GM18951 (cell line): Measurements from ENCODE around the gene TP53I11.

Experiments
- POLR2A ChIP-seq: IDR thresholded peaks from 4 replicates; pipeline ENCODE4 v1.6.1; 2011; ENCODE audit warnings: mild to moderate bottlenecking; ENCODE audit not compliant: insufficient read length, insufficient read depth; ENCODE audit errors: extremely low read depth
- in situ Hi-C: fragments of 300-500 bp; cut with MboI; formaldehyde crosslinking; loops from one replicate; pipeline ENCODE4 v1.12.0; 2022; ENCODE audit warnings: low sequenced_read_pairs, mixed read lengths, inconsistent platforms; ENCODE audit not compliant: unreplicated experiment

TP53I11 gene

DNA sequence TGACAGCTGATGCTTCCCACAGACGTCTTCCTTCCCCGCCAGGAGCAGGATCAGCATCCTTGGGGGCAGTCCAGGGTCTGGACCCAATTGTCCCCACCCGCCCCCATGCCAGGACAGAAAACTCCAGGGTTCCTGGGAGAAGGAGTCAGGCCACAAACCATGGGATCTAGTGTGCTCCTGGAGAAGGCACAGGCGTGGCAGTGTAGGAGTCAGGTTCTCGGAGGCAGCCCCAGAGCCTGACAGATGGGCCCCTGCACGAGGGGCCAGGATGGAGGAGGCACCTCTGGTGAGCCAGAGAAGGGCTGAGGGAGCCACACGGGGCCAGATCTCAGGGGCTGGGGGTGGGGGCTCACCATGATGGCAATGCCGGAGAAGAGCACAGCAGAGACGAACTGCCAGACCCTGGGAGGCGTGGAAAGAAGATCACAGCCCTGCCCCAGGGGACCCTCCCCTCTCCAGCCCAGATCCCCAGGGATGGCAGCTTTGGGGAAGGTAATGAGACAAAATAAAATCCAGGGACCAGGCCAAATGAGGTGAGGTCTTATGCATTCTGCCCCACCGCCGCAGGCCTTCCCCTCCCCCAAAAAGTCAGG, 13.6 kb downstream of the TP53I11 start:
- in situ Hi-C loops = loop anchor here (25.0 kb wide), 1 partner anchor 400 kb away; no protein-coding TSS in a partner anchor

GRCh38 chr11:44936525-44936924, 14.2 kb downstream of the TP53I11 start:
- TF ChIP-seq POLR2A = no peak
- in situ Hi-C loops = loop anchor here (25.0 kb wide), 1 partner anchor 401 kb away; no protein-coding TSS in a partner anchor

More for the DNA sequence above, 13.6 kb downstream of the TP53I11 start:
- TF ChIP-seq POLR2A = no peak

DNA sequence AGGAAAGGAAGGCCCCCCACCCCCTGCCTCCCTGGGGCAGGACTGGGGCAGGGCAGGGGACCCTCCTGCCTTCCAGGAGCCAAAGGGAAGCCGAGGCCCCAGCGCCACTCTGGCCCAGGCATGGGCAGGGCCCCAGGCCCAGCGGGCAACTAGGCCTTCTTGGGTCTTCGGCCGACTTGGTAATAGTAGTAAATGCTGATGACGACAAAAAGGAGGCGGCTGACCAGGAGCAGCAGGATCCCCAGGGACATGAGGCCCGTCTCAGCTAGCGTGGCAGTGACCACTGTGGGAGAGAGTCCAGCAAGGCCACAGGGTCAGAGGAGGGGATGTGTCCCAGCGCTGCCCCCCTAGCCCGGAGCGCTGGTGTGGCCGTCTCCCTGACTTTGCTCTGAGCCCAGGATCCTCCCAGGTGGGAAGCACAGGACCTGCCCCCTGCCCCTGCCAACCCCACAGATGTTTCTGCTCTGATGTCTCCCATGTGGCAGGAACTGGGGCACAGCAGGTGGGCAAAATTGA, 15.9 kb downstream of the TP53I11 start:
- TF ChIP-seq POLR2A = no peak
- in situ Hi-C loops = loop anchor here (25.0 kb wide), 1 partner anchor 403 kb away; no protein-coding TSS in a partner anchor

GRCh38 chr11:44934110-44934509, 16.6 kb downstream of the TP53I11 start:
- no peak for TF ChIP-seq POLR2A
- in situ Hi-C loops = loop anchor here (25.0 kb wide), 1 partner anchor 403 kb away; no protein-coding TSS in a partner anchor

DNA sequence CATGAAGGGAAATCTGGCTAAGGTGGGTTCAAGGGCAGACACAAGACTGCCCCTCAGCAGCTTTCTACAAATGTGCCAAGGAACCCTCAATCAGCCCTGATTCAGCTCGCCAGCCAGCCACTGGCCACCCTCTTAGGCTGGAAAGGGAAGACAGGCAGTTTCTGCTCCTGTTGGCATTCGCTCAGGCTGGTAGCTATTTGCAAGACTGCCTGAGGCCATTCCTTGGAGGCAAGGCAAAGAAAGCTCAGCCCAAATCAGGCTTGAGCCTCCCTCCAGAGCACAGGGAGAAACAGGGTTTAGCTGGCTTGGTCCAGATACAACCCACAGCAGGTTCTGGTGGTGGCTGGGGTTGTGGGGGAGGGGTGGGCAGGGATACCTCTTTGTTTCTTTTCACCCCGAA, 19.2 kb downstream of the TP53I11 start:
- in situ Hi-C loops = loop anchor here (25.0 kb wide), 1 partner anchor 406 kb away; no protein-coding TSS in a partner anchor
- no peak for TF ChIP-seq POLR2A

DNA sequence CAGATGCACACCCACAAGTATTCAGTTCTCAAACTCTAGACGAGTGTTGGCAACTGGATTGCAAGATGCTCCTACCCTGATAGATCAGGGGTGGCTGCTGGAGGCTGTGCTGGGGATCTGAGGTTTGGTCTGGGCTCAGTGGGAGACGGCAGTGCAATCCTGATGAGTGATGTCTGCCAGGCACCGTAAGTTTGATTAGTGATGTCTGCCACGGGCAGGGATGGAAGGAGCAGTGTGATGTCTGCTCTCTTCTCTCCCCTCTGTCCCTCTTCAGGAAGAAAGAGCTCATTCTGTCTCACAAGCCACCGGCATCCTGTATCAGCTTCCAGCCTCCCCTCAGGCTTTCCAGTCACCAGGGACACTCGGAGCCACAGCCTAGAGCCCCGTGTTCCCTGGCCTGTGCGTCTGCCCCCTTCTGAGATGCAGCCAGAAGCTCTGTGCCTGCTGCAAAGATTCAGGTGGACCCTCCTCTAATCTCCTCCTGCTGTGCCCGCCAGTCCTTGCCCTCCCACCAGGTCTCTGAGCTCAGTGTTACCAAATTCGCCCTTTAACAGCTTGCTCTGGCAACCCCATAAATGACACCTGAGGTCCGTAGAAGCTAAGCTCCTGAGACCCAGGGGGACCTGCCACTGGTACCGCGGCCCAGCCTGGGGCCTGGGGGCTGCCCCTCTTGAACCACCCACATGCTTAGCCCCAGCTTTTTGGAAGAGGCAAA, 19.9 kb downstream of the TP53I11 start:
- no peak for TF ChIP-seq POLR2A
- in situ Hi-C loops = loop anchor here (25.0 kb wide), 1 partner anchor 407 kb away; no protein-coding TSS in a partner anchor

- in situ Hi-C loops = loop anchor here (25.0 kb wide), 1 partner anchor 408 kb away; no protein-coding TSS in a partner anchor
These were observed 21.9 kb downstream of the TP53I11 start for GRCh38 chr11:44928816-44929215.

GRCh38 chr11:44928144-44928543, 22.5 kb downstream of the TP53I11 start:
- in situ Hi-C loops = loop anchor here (25.0 kb wide), 1 partner anchor 409 kb away; no protein-coding TSS in a partner anchor
- TF ChIP-seq POLR2A = no peak

More at GRCh38 chr11:44928816-44929215, 21.9 kb downstream of the TP53I11 start:
- no peak for TF ChIP-seq POLR2A

DNA sequence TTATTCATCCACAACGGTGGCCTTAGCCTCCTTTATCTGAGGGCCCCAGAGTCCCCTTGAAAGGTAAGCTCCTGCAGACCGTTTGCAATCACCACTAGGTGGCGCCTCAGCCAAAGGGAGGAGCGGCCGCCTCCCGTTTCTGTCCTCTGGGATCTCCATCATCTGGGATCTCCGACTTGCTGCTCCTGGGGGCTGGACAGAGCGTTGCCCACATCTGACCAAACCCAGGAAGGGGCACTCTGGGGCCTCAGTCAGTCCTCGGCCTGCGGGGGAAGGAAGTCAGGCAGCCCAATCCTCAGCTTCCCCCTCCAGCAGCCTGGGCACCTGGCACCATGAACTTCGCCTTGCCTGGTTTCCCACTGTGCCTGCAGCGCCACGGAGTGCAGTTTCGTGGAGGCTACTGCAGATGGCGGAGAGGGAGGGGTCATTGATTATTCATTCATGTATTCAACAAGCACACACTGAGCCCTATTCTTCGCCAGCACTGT, 23.5 kb downstream of the TP53I11 start:
- TF ChIP-seq POLR2A = no peak
- in situ Hi-C loops = loop anchor here (25.0 kb wide), 1 partner anchor 410 kb away; no protein-coding TSS in a partner anchor

- TF ChIP-seq POLR2A = no peak
- in situ Hi-C loops = loop anchor here (25.0 kb wide), 1 partner anchor 411 kb away; no protein-coding TSS in a partner anchor
These were observed 24.6 kb downstream of the TP53I11 start for GRCh38 chr11:44926036-44926435.

- in situ Hi-C loops = no loop called here
- no peak for TF ChIP-seq POLR2A
These were observed 26.9 kb downstream of the TP53I11 start for GRCh38 chr11:44923806-44924205.

DNA sequence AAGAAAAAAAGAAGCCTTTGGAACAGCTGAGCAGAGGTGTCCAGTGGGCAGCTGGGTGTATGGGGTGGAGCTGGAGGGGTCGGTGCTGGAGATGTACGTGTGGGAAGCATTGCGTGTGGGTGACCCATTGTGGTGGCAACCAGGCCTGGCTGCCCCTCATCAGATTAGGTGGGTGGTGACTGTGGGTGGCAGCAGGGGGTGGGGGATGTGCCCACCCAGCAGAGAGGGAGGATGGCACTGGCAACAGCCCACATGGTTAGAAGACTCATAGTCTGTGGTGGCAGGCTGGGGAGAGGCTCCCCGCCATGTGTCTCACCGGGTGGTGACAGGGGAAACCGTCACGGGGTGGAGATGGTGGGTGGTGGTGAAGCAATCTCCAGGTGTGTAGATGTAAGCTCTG, 27.6 kb downstream of the TP53I11 start:
- in situ Hi-C loops = no loop called here
- TF ChIP-seq POLR2A = no peak

DNA sequence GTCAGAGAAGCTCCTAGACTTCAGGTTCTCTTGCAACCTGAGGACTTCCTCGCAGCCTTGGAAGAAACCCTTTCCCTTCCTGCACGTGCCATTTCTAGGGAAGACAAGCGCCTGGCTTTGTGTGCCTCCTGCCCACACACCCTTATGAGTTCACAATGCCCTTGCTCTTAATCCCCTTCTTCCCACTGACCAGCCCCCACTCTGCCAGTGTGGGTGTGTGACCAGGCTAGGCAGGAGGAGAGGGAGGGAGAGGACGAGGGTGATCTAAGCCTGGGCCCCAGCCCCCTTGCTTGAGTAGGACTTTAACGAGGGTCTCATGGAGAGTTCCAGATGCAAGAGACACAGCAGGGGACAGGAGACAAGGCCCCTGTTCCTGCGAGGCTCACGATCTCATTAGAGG, 30.2 kb downstream of the TP53I11 start:
- no peak for TF ChIP-seq POLR2A
- in situ Hi-C loops = no loop called here
